H9 (cell line): ENCODE data around the gene WHRN. TPM values are rescaled to one million over a fixed set of nuclear protein-coding genes. Genes with fewer than 3 reads are reported as not detected.

Experiments used
- DNase-seq: peaks from one replicate; pipeline ENCODE4 v3.0.0-alpha.2; 2017
- H2AFZ ChIP-seq: one replicate; pipeline ENCODE4 v1.6.1; 2013; ENCODE audit warnings: mild to moderate bottlenecking, low read length, control low read depth, moderate library complexity
- H2AK5ac ChIP-seq: 2 replicates; pipeline ENCODE4 v1.6.1; 2013; ENCODE audit warnings: low read length, control low read depth, mixed read lengths; ENCODE audit not compliant: insufficient read length
- H2BK120ac ChIP-seq: one replicate; pipeline ENCODE4 v1.6.1; 2013; ENCODE audit warnings: low read depth, mild to moderate bottlenecking, low read length, control low read depth, inconsistent platforms; ENCODE audit not compliant: poor library complexity, severe bottlenecking
- H2BK12ac ChIP-seq: 2 replicates; pipeline ENCODE4 v1.6.1; 2013; ENCODE audit warnings: low read length, control low read depth, mixed read lengths, low read depth; ENCODE audit not compliant: insufficient read length
- H2BK15ac ChIP-seq: 2 replicates; pipeline ENCODE4 v1.6.1; 2013; ENCODE audit warnings: low read depth, low read length, control low read depth
- H2BK20ac ChIP-seq: one replicate; pipeline ENCODE4 v1.6.1; 2013; ENCODE audit warnings: low read depth, mild to moderate bottlenecking, low read length, control low read depth, inconsistent platforms; ENCODE audit not compliant: poor library complexity, severe bottlenecking
- H2BK5ac ChIP-seq: 2 replicates; pipeline ENCODE4 v1.6.1; 2013; ENCODE audit warnings: low read length, control low read depth, mixed read lengths; ENCODE audit not compliant: insufficient read length
- H3K14ac ChIP-seq: 2 replicates; pipeline ENCODE4 v1.6.1; 2013; ENCODE audit warnings: low read length, control low read depth; ENCODE audit not compliant: insufficient read depth
- H3K18ac ChIP-seq: 2 replicates; pipeline ENCODE4 v1.6.1; 2013; ENCODE audit warnings: low read depth, mild to moderate bottlenecking, mixed read lengths, low read length, control low read depth; ENCODE audit not compliant: insufficient read length
- H3K23ac ChIP-seq: 2 replicates; pipeline ENCODE4 v1.6.1; 2013; ENCODE audit warnings: low read length, control low read depth, mixed read lengths, low read depth; ENCODE audit not compliant: insufficient read length
- H3K23me2 ChIP-seq: 2 replicates; pipeline ENCODE4 v1.6.1; 2013; ENCODE audit warnings: low read depth, mild to moderate bottlenecking, mixed read lengths, low read length, control low read depth; ENCODE audit not compliant: insufficient read length, poor library complexity, severe bottlenecking
- H3K27ac ChIP-seq: 2 replicates; pipeline ENCODE4 v1.5.1; 2013; ENCODE audit warnings: low read length, control low read depth, mixed read lengths, low read depth; ENCODE audit not compliant: insufficient read length
- H3K27me3 ChIP-seq: 2 replicates; pipeline ENCODE4 v1.6.1; 2013; ENCODE audit warnings: low read length, control low read depth, inconsistent platforms; ENCODE audit not compliant: insufficient read depth
- H3K4ac ChIP-seq: 2 replicates; pipeline ENCODE4 v1.6.1; 2013; ENCODE audit warnings: low read depth, mild to moderate bottlenecking, control low read depth, inconsistent platforms, low read length, moderate library complexity
- H3K4me1 ChIP-seq: 2 replicates; pipeline ENCODE4 v1.6.1; 2013; ENCODE audit warnings: low read length, control low read depth, inconsistent platforms; ENCODE audit not compliant: insufficient read depth
- H3K4me2 ChIP-seq: 2 replicates; pipeline ENCODE4 v1.6.1; 2013; ENCODE audit warnings: low read length, control low read depth, mixed read lengths; ENCODE audit not compliant: insufficient read length, insufficient read depth
- H3K56ac ChIP-seq: 2 replicates; pipeline ENCODE4 v1.6.1; 2013; ENCODE audit warnings: low read depth, mild to moderate bottlenecking, mixed read lengths, low read length, control low read depth; ENCODE audit not compliant: insufficient read length
- H3K79me1 ChIP-seq: 2 replicates; pipeline ENCODE4 v1.6.1; 2013; ENCODE audit warnings: low read depth, mild to moderate bottlenecking, moderate library complexity, low read length, control low read depth, inconsistent platforms; ENCODE audit not compliant: insufficient read depth, poor library complexity, severe bottlenecking
- H3K79me2 ChIP-seq: 2 replicates; pipeline ENCODE4 v1.6.1; 2013; ENCODE audit warnings: low read length, control low read depth, inconsistent platforms; ENCODE audit not compliant: insufficient read depth
- H3K9ac ChIP-seq: 2 replicates; pipeline ENCODE4 v1.6.1; 2013; ENCODE audit warnings: low read length, control low read depth, mixed read lengths; ENCODE audit not compliant: insufficient read length; ENCODE audit errors: extremely low read depth
- H3K9me3 ChIP-seq: one replicate; pipeline ENCODE4 v1.6.1; 2013; ENCODE audit warnings: low read depth, low read length, inconsistent platforms; ENCODE audit not compliant: control insufficient read depth
- H3T11ph ChIP-seq: one replicate; pipeline ENCODE4 v1.6.1; 2013; ENCODE audit warnings: mild to moderate bottlenecking, low read length, control low read depth, inconsistent platforms
- H4K20me1 ChIP-seq: one replicate; pipeline ENCODE4 v1.6.1; 2013; ENCODE audit not compliant: control insufficient read depth, insufficient read length, insufficient read depth
- H4K5ac ChIP-seq: 2 replicates; pipeline ENCODE4 v1.6.1; 2013; ENCODE audit warnings: low read depth, mild to moderate bottlenecking, mixed read lengths, low read length, control low read depth; ENCODE audit not compliant: insufficient read length
- H4K8ac ChIP-seq: replicated peaks from 2 replicates; pipeline ENCODE4 v1.6.1; 2013; ENCODE audit warnings: low read length, control low read depth, mixed read lengths, low read depth; ENCODE audit not compliant: insufficient read length
- H4K91ac ChIP-seq: 2 replicates; pipeline ENCODE4 v1.6.1; 2013; ENCODE audit warnings: low read depth, mild to moderate bottlenecking, moderate library complexity, mixed read lengths, low read length, control low read depth; ENCODE audit not compliant: insufficient read length
- H3K27ac Mint-ChIP-seq, 3 experiments: 2 replicates in 2 of 3; 3 replicates in 1 of 3; pipeline ENCODE4 v1.8.0; 2020 to 2021; ENCODE audit warnings: mixed read lengths in 3 of 3, mild to moderate bottlenecking in 1 of 3, moderate library complexity in 1 of 3
- H3K27me3 Mint-ChIP-seq: 2 replicates; pipeline ENCODE4 v1.8.0; 2021; ENCODE audit warnings: low read depth, mild to moderate bottlenecking, moderate library complexity, mixed read lengths
- H3K36me3 Mint-ChIP-seq, 3 experiments: 2 replicates in 2 of 3; 3 replicates in 1 of 3; pipeline ENCODE4 v1.8.0; 2020 to 2021; ENCODE audit warnings: low read depth in 3 of 3, mixed read lengths in 3 of 3; ENCODE audit not compliant: insufficient read depth in 1 of 3
- H3K4me1 Mint-ChIP-seq, 2 experiments: 2 replicates each; pipeline ENCODE4 v1.8.0; 2020; ENCODE audit warnings: mixed read lengths in 2 of 2
- H3K4me3 Mint-ChIP-seq, 2 experiments: 2 replicates in 1 of 2; 3 replicates in 1 of 2; pipeline ENCODE4 v1.8.0; 2020 to 2021; ENCODE audit warnings: mild to moderate bottlenecking in 2 of 2, mixed read lengths in 2 of 2, moderate library complexity in 1 of 2
- H3K9me3 Mint-ChIP-seq, 2 experiments: 2 replicates in 1 of 2; 3 replicates in 1 of 2; pipeline ENCODE4 v1.8.0; 2020; ENCODE audit warnings: mild to moderate bottlenecking in 2 of 2, mixed read lengths in 2 of 2, moderate library complexity in 1 of 2
- CTCF ChIP-seq: fragments of 200-600 bp; sonication (generic); conservative IDR thresholded peaks from 3 replicates; pipeline ENCODE4 v1.8.0; 2021; ENCODE audit warnings: antibody characterized with exemption, mild to moderate bottlenecking
- WGBS: extraction: QIAGEN DNeasy Blood & Tissue Kit; methylation state at CpG from one replicate; pipeline ENCODE4 v1.1.7; 2013; ENCODE audit warnings: missing lambda C conversion rate, low lambda C conversion rate, mixed read lengths; ENCODE audit not compliant: insufficient read length; ENCODE audit errors: extremely low coverage; 5-methylcytosine and 5-hydroxymethylcytosine counted together
- total RNA-seq: library from RNA; stranded (reverse); gene quantifications from 2 replicates; pipeline ENCODE4 v1.2.1, GENCODE V29; 2021

The WHRN gene
- total RNA-seq, 1 experiment from 2014 or later = 2.2 TPM

GRCh38 chr9:114387680-114388356 lies 117.5 kb downstream of the WHRN start, which contains the start of gene AKNA:
Gene AKNA (minus strand): TSS chr9:114387982. CDS start chr9:114381333, 6,649 bp downstream.
- WGBS = no CpG with 5 or more reads among the region's 25 CpGs
- H3K23ac ChIP-seq = no peak within 1 kb of the TSS
- peak; percentile 85 for DNase-seq
- Mint-ChIP-seq H3K9me3 (no peaks in the 10 kb centered on the region), H3K27ac (peak within 1 kb of the TSS; percentile 84 to 94 (median 91); a peak in 5 of 7 replicates), H3K36me3 (peaks cover 0 to 8% (median 0%) of the 10 kb centered on the region in 3 experiments; a peak in 1 of 7 replicates), H3K27me3 (no peaks in the 10 kb centered on the region), H3K4me1 (peaks cover 68 to 74% of the 10 kb centered on the region in 2 experiments), H3K4me3 (peak within 1 kb of the TSS; percentile 62 to 80)
- H3K14ac ChIP-seq = no peak within 1 kb of the TSS; the same call in 1 of the 2 replicates
- no peak within 1 kb of the TSS for H4K91ac ChIP-seq
- H3K4me1 ChIP-seq = peaks cover 4% of the 10 kb centered on the region; the same call in 1 of the 2 replicates
- no peak within 1 kb of the TSS for H4K5ac ChIP-seq
- H3K27me3 ChIP-seq = no peaks in the 10 kb centered on the region
- H3K79me2 ChIP-seq = no peaks in the 10 kb centered on the region; the same call in 1 of the 2 replicates
- H2BK15ac ChIP-seq = no peak within 1 kb of the TSS
- TF ChIP-seq CTCF = no peak
- no peak within 1 kb of the TSS for H2BK12ac ChIP-seq
- no peak within 1 kb of the TSS for H4K8ac ChIP-seq
- no peak within 1 kb of the TSS for H3K18ac ChIP-seq
- no peak within 1 kb of the TSS for H2AFZ ChIP-seq
- no peak within 1 kb of the TSS for H3K9ac ChIP-seq
- H2BK20ac ChIP-seq = no peak within 1 kb of the TSS
- no peaks in the 10 kb centered on the region for H4K20me1 ChIP-seq
- no peak within 1 kb of the TSS for H3K56ac ChIP-seq
- H3K4ac ChIP-seq = no peak within 1 kb of the TSS
- H3K4me2 ChIP-seq = peak within 1 kb of the TSS; percentile 4
- H3K79me1 ChIP-seq = no peaks in the 10 kb centered on the region
- no peak within 1 kb of the TSS for H2BK5ac ChIP-seq
- no peak within 1 kb of the TSS for H2AK5ac ChIP-seq
- no peak within 1 kb of the TSS for H3K27ac ChIP-seq
- no peaks in the 10 kb centered on the region for H3K9me3 ChIP-seq
- H3T11ph ChIP-seq = no peak within 1 kb of the TSS
- no peaks in the 10 kb centered on the region for H3K23me2 ChIP-seq
- no peak within 1 kb of the TSS for H2BK120ac ChIP-seq
